ENCODE data around the gene VWA8. TPM values are rescaled to one million over a fixed set of nuclear protein-coding genes. Genes with fewer than 3 reads are reported as not detected.

The VWA8 gene
- polyA plus RNA-seq, 1 donor: 22.4 TPM

DNA sequence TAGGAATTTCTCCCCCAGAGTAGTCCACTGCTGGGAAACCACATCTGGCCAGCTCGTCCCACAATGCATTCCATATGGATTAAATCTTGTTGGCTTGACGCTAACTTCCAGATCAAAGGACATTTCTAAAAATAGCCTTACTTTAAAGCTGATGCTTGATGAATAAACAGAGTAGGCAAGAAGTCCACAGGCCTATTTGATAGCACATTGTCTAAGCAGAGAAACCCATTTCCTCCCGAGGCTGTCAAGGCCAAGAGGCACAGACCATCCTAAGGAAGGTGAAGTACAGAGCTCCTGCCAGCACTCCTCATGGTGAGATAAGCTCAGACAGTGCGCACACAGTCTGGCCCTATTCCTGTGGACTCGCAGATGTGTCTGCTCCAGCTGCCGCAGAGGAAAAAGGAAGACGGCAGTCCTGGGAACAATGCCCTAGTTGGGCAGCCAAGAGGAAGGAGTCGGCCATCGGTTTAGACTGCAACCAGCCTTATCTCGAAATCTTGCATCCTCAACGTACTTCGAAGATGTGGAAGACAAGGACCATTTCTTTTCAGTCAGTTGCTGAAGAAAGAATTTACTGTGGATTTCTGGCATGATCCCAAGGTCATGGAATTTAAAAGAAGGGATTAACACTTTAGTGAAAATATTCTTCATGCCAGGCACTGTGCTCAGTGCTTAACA is 346.8 kb downstream of the VWA8 start:
- peak; percentile 37 for DNase-seq

DNA sequence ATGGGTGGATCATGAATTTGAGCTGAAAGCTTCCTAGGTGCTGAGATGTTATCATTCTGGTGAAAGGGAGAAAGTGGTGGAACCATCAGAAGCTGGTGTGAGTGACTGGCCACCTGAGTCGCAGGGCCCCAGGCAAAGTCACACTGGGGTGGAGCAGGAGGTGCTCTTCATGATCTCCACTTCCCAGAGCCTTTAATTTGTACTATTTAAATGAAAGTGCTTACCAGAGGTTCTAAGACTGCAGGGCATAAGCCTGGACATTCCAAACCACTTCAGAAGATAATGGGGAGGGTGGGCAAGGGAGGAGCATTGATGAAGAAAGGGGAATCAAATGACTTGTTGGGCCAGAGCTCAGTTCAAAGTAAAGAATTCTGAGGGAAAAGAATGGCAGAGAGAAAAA is 347.4 kb downstream of the VWA8 start:
- DNase-seq: no peak

DNA sequence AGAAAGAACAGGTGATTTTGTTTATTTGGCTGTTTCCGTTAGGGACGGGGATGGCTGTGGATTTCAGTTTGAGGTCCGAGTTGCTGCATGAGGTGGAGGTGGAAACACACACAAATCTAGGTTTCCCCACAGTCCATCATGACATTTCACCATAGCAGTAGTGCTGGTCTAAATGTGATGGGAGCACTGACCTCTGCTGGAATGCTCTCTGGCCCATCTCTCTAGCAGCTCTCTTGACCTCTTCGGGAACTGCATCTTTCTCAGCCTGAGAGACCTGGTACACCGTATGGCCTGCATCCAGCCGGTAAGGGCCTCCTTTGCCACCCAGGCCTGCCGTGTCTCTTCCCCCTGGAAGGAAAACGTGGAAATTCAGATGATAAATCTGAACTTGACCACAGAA is 349.5 kb downstream of the VWA8 start:
- DNase-seq: no peak

DNA sequence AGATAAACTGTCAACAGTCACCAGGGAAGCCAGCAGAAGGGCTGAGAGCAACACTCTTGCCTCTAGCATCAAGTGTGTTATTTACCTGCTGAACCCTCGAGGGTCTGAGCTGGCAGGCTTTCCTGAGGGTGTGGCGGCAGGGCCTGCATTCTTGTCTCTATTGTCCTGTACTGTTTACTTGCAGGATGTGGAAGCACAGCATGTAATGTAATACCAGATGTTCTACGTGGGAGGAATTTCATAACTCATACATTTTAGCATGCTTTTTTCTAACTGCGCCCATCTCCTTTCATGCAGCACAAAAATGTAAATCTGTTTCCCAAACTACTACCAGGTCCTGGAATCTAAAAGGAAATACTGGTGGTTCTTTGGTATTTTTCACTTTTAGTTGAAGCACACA is 350.5 kb downstream of the VWA8 start:
- DNase-seq: no peak

DNA sequence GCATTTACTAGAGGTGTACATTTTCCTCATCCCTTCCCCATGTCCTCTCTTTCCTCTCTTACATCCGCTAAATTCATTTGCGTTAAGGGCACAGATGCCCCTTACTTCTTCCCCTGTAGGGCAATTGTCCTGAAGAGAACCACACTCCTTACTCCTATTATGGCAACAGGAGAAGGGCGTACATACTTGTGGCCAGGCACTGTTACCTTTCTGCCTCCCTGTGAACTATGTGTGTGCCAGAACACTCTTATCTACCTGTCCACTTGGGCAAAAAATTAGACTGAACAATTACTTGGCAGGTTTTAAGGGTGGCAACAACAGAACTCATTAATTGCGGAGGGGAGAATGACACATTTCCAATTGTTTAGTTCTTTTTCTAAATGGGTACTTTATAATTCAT is 351.1 kb downstream of the VWA8 start:
- no peak for DNase-seq

DNA sequence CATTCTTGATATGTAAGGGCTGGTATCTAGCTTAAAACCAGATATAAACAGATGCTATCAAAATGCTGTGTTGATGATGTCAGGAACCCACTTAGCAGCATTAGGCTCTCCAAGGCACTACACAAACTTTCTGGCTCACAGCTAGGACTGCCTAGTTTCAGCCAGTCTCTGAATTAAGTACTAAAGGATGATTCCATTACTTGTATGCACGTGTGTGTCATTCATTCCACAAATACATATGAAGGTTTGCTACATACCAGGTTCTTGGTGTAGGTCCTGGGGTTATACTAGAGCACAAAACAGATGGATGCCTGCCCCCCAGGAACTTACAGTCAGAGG is 352.1 kb downstream of the VWA8 start:
- DNase-seq: no peak

DNA sequence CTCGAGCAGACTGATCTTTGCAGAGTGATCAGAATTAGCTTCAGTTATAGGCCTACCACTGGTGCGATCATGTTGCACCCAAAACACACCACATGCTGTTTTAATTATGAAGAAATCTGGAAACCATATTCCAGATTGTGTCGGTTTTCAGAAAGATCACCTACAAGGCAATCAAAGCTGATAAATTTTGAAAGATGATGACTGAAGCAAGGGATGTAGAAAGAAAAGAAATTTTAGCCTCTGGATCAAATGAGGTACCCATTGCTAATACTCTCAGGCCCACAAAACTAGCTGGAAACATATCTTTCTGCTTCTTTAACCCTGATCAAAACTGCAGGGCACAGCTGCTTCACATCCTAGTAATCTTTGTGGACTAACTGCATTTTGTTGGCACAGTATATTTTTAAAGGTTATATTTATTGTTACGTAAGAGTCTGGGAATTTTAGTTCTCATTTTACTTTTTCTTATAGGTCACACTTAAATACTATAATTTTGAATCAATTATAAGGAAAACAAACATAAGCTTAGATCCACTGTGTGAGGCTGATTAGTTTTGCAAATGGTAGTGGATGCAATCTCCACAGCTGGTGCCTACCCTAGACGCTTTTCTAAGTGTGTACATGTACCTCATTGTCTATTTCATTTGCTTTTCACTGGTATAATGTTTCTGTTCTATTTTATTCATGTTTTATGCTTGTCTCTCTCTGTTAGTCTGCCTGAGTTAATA is 352.6 kb downstream of the VWA8 start:
- no peak for DNase-seq

DNA sequence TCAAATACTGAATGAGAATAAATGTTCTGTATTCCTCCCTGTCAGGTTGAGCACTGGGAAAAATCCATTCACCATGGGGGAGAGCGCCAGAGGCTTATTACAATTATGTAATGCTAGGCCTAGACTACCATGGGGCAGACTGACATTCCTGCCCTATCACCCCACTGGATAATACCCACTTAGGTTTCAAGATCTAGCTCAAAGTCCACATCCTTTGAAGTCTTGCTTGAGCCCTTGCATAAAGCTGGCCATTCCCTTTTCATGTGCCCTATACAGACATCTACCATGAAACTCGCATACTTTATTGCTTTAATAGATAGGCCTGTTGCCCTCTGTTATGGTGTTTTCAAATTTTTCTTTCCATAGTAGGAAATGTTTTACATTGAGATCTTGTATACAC is 354.3 kb downstream of the VWA8 start:
- DNase-seq: no peak

DNA sequence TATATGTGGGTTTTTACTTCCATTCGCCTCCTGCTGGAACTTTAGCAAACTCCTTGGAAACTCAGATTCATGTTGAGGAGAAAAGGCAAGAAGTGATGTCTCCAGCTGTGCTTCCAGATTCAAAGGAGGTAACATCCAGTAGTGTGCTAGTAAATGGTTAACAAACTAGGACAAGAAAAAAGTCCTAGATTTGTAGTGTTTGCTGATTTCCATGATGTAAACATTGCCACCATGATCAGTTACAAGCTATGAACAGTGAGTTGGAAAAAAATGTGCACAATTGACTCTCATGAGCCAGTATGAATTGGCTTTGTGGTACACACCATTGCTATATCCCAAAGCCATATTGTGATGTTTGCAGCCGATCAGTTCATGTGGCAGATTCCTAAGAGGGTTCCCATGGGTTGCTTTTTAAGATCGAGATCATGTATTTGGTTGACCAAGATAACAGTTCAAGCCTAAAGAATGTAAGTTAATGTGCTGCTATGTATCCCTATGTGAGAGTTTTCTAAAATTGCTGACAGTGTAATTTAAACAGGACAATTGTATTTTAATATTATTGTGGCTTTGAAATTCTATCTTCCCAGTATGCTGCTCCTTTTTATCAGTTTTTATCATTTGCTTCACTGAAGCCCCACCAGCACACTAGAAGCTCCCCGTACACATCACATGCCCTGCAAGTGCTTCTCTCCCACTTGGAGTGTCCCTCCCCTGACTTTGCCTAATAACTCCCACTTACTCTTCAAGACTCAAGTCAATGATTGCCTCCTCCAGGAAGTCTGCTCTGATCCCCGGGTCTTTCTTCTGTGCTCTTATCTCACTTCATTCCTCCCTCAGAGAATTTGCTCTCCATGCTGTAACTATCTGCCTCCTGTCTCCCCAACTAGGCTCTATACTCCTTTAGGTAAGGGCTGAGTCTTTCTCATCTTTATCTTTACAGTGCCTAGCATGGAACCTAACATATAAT is 355.3 kb downstream of the VWA8 start:
- no peak for DNase-seq

DNA sequence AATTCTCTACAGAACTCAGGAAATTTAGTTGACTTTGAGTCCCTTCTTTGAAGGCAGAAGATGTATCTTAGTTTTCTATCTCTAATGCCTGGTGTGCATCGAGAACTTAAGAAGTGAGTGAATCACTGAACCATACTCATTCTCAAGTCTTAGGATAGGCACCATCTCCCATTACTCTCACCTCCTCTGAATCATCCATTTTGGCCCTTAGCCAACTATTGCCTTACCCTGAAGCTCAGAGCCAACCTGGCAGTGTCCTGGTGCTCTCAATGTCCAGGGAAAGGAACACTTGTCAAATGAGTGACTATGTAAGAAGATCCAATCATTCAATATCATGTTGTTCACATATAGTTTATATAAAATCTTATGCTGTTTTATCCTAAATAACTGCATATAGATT is 357.0 kb downstream of the VWA8 start:
- no peak for DNase-seq

DNA sequence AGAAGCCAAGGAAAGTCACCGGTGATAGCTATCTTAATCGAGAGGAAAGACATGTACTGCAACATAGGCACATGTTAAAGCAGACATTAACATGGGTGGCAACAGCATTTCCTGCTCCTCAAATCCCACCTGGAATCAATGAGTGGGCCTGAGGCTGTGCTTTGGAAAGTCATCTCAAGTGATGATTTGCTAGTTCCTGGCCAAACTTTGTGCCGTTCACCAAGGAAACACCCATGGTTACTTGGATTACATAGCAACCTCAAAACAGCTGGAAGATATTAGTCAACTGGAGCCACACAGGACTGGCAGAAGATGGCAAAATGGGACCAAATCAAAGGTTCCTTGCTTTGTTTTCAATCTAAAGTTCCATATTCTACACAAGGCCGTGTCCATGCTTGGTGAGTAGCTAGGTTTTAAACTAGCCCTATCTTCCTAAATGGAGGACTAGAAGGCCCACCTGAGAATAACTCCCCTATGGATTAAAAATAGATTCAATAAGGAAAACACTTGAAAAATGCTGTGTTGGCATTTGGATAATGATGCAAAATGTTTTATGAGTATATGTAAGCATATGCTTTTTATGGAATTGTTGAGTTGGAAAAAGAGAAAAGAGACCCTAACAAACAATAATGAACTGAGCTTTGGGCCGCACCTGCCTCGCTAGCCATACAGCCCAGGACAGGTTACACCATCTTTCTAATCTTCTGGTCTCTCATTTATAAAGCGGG is 359.0 kb downstream of the VWA8 start:
- no peak for DNase-seq

DNA sequence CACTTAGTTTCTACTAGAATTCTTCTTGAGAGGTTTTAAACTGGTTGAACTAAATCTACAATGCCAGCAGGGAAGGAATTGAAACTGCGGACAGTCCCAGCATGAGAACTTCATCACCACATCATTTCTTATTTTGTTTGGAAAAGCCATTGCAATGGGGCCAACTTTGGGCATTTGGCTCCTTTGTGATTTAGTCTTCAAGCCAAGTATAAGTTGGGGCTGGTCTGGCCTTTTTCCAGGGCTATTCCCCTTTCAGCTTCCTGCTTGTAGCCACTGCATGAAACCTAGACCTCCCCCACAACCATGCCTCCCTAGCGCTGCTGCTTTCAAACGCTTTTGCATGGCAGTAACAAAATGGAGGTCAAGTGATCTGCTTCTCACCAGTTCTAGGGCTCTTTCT is 361.3 kb downstream of the VWA8 start:
- no peak for DNase-seq

DNA sequence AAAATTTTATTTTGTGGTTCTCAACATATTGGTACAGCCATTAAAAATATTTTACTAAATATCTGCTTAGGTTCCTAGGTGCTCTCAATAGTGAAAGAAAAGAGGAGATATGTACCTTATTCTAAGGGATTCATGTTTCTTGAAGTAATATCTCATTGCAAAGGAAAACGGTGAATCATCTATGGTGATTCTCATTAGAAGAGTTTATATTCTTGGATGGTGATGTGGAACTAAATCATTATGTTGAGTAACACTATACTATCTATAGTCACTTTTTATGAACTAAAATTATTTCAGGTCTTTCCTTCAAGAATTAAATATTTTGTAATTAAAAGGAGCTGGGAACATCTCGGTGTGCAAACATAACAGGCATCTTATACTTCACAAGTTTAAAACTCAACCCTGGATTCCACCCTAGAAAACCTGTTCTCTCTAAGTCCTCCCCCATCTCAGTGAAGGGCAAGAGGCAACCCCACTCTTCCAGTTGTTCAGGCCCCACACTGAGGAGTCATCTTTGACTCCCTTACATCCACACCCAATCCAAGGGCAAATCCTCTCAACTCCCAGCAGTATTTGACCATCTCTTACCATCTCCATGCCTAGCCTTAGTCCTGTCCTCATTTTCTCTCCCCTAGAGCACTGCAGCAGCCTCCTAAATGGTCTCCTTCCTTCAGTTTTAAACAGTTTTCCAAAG is 363.4 kb downstream of the VWA8 start:
- no peak for DNase-seq

DNA sequence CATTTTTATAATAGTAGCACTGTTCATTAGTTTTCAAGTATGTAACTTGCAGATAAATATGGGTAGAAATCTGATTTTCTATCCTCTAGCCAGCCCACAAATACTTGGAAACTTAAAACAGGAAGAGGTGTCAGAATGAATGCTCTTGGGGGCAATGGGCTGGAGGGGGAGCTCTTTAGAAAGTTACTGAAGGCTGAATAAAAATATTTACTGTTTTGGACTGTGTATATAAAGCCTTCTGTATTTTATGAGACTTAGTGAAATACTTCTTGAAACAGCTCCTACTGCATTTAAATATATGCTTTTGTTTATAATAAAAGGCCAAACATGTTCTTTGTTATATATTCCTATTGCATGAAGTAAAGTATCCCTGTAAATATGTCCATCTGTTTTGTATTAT is 364.7 kb downstream of the VWA8 start:
- peak; percentile 31 for DNase-seq

DNA sequence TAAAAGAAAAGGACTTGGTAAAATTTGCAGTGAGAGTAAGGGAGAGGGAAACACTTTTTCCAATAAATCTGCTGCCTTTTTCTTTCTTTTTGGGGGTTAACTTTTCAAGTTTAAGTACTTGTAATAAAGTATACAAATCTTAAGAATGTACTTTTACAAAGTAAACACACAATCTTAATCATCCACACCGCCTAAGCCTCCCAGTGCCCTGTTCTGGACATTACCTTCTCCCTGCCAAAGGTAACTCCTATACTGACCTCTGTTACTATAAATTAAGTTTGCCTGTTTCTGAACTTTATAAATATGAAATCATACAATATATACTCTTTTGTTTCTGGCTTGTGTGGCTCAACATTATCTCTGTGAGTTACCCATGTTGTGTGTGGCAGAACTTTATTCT is 365.6 kb downstream of the VWA8 start:
- no peak for DNase-seq

DNA sequence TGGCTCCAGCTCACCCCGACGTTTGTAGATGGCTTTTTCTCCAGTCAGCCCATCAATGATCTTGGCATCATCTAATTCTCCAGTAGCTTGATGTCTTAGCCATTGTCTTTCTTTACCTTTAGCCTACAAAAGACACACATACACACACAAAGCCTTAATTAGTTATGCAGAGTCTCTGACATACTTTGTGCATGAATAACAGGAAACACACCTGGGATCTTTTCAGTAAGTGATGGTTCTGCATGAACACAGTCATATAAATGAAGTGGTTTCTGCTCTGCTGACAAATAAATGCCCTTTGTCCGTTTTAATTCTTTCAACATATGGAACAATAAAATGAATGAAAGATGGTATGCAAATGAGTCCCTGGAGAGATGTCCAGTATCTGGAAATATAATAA is 370.3 kb downstream of the VWA8 start:
- no peak for DNase-seq

DNA sequence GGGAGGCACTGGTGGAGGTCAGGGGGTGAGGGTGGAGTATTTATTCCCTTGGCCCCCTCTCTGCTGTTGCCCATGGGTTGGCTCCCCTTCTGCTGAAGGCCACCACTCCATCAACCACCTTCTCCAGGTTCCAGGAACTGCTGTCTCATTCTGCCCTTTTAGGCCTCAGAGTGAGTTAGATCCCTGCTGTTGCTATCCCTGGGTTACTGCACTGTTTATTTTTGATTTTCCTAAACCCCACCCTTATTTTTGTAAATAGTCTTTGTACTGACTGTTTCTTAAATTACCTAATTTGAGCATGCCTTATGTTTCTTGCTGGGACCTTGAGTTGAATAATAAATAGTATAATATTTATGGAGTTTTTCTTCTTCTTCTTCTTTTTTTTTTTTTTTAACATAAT is 370.8 kb downstream of the VWA8 start:
- no peak for DNase-seq

DNA sequence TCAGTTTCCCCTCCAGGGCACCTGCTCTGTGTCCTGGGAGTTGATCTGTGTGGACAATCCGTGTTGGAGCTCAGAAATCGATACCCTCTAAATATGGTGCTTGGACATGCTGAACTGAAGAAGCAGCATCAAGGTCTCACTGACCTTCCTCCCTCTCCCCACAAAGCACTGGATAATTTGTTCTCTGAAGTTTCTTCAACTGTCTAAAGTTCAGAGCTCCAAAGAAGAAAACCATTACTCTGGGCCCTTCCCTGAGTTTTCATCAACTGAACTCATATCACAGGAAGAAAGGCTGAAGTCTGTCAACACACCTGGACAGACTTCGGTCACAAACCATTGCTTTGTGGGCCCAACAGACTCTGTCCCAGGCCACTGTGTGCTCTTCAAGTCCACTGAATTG is 371.5 kb downstream of the VWA8 start:
- no peak for DNase-seq

DNA sequence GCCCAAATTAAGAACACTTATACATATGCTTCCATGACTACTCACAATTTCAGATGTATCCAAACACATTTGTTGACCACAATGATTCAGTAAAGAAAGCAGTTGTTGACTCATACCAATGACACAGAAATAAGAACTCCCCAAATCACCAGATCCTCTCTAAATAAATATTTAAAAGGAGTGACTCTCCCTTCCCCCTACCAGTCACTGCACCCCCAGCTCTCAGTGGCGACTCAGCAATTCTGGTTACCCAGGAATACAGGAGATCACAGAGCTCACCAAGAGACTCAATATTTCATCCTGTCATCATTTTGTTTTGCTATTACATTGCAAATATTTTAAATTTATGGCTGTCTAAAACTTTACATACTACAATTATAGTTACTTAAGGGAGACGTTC is 372.0 kb downstream of the VWA8 start:
- DNase-seq: no peak

DNA sequence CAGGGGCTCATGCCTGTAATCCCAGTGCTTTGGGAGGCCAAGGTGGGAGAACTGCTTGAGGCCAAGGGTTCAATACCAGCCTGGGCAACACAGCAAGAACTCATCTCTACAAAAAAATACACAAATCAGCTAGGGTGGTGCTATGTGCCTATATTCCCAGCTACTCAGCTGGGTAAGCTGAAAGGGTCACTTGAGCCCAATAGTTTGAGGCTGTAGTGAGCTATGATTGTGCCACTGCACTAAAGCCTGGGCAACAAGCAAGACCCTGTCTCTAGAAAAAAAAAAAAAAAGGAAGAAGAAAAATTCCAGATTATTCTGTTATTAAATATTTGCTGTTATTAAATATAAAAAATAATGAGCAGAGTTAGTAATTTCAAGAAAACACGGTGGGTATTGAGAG is 372.5 kb downstream of the VWA8 start:
- no peak for DNase-seq

DNA sequence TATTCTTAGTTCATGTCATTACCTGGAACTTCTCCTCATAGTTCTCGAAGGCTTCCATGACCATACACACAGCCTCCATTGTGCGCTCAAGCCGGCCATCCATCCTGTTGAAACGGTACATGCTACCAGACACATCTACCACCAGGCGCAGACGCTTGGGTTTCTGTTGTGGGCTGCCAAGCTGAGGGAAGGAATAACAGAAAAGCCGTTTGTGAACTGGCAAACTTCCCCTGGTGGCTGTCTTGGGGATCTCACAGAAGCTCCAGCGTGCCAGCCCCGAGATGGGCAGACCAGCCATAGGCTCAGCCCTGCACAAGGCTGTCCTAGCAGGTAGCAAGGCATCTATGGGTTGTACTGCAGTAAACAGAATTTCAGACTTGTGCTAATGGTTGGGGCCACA is 373.4 kb downstream of the VWA8 start:
- DNase-seq: no peak

DNA sequence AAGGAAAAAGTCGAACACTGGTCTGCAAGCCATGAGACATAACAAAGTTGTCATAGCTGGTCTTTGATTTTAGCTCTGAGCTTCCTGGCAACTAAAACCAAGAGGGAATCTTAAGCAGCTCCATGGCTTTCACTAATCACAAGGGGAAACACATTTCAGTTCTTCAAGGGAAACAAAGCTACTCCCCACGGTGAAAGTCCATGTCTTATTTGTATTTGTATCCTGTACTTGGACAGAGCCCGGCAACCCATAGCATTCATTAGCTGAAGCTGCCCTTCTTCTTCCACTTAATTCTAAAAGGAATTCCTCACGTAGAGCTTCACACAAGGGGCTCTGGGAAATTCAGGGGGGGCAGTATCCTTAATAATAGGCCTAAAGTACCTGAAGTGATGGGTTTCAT is 374.7 kb downstream of the VWA8 start:
- DNase-seq: no peak

Measured in left kidney (tissue), 2 donors.